Measurements from ENCODE around the gene ADCK2.
A peak's percentile ranks its signal among the peaks of the same experiment; 100 is the strongest.
"Not testable (repeated sequence)": the region's sequence is repeated elsewhere in the genome, so short reads cannot be mapped to it uniquely, and the experiment has no call there.

ADCK2 gene, protein sequence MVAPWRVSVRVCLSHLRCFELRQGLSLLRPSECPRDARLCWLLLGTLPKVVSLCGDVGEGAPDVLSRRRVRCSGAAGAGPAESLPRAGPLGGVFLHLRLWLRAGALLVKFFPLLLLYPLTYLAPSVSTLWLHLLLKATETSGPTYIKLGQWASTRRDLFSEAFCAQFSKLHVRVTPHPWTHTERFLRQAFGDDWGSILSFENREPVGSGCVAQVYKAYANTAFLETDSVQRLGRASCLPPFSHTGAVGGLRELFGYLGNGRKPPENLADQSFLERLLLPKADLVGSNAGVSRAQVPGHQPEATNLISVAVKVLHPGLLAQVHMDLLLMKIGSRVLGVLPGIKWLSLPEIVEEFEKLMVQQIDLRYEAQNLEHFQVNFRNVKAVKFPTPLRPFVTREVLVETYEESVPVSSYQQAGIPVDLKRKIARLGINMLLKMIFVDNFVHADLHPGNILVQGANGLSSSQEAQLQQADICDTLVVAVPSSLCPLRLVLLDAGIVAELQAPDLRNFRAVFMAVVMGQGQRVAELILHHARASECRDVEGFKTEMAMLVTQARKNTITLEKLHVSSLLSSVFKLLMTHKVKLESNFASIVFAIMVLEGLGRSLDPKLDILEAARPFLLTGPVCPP

GRCh38 chr7:140672382-140673062, at the start of gene ADCK2:
Gene ADCK2 (plus strand): TSS chr7:140672945. CDS start chr7:140673331, 386 bp downstream.
- peak; percentile 66 for DNase-seq

DNA sequence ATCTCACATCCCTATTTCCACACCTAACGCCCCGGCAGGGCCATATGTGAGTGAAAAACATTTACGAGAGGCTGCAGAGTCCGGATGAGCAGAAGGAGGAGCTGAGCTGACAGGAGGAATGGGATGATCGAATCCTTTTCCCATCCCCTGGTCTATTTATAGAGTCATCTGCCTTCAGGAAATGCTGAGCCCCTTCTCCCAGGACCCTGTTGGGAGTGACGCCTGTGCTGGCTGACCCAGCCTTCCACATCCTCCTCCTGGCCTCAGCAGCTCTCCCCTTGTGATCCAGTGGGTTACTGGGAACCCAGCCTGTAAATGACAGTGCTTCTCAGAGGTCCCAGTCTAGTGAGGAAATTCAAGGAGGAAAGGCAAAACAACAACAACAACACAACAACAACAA, 48.8 kb upstream of the ADCK2 start:
- no peak for DNase-seq

DNA sequence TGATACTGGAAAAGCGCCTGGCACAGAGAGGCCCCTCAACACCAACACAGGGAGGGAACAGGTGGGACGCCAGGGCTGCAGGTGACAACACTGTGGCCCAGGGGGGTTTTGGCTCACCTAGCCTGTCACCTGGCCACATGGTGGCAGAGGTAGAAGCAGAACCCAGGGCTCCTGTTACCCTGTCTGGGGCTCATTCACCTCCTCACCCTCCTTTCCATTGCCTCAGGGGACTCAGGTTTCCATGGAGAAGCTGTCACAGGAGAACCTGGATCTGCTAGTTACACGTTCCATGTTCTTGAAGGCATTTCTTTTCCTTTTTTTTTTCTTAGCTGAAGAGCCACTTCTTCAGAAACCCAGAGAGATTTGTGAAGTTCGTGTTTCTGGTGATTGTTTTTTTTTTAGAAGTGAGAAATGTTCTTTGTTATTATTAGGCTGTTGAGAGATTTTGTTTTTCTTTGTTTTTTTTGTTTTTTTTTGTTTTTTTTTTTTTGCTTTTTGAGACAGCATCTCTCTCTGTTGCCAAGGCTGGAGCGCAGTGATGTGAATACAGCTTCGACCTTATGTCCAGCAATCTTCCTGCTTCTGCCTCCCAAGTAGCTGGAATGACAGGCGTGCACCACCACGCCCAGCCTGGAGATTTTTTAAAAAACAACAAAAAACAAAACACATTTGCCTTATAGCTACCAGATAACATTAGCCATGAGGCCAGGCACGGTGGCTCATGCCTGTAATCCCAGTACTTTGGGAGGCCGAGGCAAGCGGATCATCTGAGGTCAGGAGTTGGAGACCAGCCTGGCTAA, 48.2 kb upstream of the ADCK2 start:
- no peak for DNase-seq

DNA sequence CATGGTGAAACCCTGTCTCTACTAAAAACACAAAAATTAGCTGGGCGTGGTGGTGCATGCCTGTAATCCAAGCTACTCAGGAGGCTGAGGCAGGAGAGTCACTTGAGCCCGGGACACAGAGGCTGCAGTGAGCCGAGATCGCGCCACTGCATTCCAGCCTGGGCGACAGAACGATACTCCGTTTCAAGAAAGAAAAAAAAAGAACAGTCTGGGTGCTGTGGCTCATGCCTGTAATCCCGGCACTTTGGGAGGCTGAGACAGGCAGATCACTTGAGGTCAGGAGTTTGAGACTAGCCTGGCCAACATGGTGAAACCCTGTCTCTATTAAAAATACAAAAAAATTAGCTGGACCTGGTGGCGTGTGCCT, 47.6 kb upstream of the ADCK2 start:
- not testable (repeated sequence) for DNase-seq

GRCh38 chr7:140625908-140626868, 46.6 kb upstream of the ADCK2 start:
- no peak for DNase-seq

GRCh38 chr7:140631021-140631420, 41.7 kb upstream of the ADCK2 start:
- no peak for DNase-seq

- DNase-seq, result no peak
These were observed 41.1 kb upstream of the ADCK2 start for GRCh38 chr7:140631602-140632001.

GRCh38 chr7:140635345-140635744, 37.4 kb upstream of the ADCK2 start:
- no peak for DNase-seq

GRCh38 chr7:140635816-140636215, 36.9 kb upstream of the ADCK2 start:
- DNase-seq, result no peak

- no peak for DNase-seq
These were observed 35.3 kb upstream of the ADCK2 start for GRCh38 chr7:140637400-140637799.

GRCh38 chr7:140638173-140638791, 34.5 kb upstream of the ADCK2 start:
- no peak for DNase-seq

- no peak for DNase-seq
These were observed 33.2 kb upstream of the ADCK2 start for GRCh38 chr7:140639366-140640053.

- no peak for DNase-seq
These were observed 32.6 kb upstream of the ADCK2 start for GRCh38 chr7:140640060-140640637.

- no peak for DNase-seq
These were observed 31.8 kb upstream of the ADCK2 start, which contains the start of gene DENND2A for GRCh38 chr7:140640727-140641523. Gene DENND2A (minus strand): TSS chr7:140640813. CDS start chr7:140602397, 38,416 bp downstream.

DNA sequence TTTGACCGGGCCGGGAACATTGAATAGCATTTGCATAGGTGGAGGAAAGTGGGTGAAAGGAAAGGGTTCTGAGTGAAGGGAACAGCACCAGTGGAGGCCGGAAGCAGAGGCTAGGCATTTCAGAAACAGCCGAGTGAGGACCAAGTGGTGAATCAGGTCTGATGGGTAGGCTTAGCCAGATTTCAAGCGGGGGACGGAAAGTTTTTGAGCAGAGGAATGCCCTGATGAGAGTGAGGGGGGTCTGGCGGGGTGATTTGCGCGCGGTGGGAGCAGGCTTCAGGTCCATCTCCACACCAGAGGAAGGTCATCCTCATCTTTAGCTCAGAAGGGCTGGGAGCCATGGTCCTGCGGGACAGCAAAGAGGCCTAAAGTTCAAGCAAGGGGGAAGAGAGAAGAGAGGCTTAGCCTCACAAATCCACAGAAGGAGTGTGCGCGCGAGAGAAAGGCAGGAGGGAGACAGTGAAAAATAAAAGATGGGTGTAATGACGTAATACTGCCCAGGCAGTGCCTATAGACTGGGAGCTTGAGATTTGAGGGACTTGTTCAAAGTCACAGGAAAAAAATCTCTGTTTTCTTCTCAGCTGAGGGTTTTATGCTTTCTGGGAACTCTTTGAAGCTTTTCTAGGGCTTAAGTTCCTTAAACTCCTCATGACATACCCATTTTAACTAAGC, 31.1 kb upstream of the ADCK2 start:
- DNase-seq, result no peak

GRCh38 chr7:140643416-140643815, 29.3 kb upstream of the ADCK2 start:
- DNase-seq, result no peak

- DNase-seq, result not testable (repeated sequence)
These were observed 28.0 kb upstream of the ADCK2 start for GRCh38 chr7:140644761-140645160.

DNA sequence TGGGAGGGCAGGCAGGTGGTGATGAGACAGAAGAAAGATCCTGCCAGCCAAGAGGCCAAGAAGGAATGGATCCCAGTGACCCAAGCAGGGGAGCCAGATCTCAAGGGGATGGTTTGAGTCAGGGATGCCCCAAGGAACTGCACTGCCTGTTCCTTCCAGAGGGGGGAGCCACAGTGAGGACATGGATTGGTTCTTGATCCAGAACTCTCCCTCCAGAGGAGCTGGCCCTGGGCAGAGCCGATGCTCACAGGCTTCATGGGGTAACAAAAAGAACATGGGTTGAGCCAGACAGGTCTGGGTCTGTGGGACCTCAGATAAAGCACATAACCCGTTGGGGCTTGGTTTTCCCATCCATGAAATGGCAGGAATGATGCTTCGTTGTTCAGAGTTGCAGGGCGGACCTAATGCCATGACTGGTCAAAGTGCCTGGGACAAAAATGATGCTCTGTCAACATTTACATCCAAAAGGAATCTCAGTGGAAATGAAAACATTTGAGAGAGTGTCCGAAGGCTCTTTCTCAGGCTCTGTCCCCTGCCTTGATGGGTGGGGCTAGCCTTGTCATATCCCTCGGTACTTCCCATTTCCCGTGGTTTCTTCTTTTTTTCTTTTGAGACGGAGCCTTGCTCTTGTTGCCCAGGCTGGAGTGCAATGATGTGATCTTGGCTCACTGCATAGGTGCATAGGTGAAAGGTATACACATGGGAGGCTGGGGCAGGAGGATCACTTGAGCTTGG, 27.4 kb upstream of the ADCK2 start:
- no peak for DNase-seq

Data from CD4-positive, alpha-beta T cell treated with Interleukin-21 for 1 hour (primary cell).